Suprapubic skin (tissue), 4 donors: Measurements from ENCODE around the gene TNFRSF8.

Experiments
- CTCF ChIP-seq, 2 donors: fragments of 200-600 bp in 1 of 2; fragments of 450-650 bp in 1 of 2; sonication (generic) in 1 of 2; IDR thresholded peaks; one replicate each; pipeline ENCODE4 v1.5.1; 2016 to 2019; ENCODE audit warnings: antibody characterized with exemption in 2 of 2, mild to moderate bottlenecking in 1 of 2, moderate library complexity in 1 of 2
- EP300 ChIP-seq: sonication (generic); formaldehyde crosslinking; IDR thresholded peaks from one replicate; pipeline ENCODE4 v1.6.1; 2017; ENCODE audit warnings: antibody characterized with exemption
- POLR2A ChIP-seq, 2 donors: fragments of 450-650 bp; IDR thresholded peaks; one replicate each; pipeline ENCODE4 v1.6.1; 2017; ENCODE audit warnings: antibody characterized with exemption in 2 of 2, mild to moderate bottlenecking in 2 of 2, moderate library complexity in 2 of 2
- POLR2AphosphoS5 ChIP-seq, 3 donors: sonication (generic); formaldehyde crosslinking; IDR thresholded peaks; one replicate each; pipeline ENCODE4 v1.6.1; 2017; ENCODE audit warnings: antibody characterized with exemption in 3 of 3

DNA sequence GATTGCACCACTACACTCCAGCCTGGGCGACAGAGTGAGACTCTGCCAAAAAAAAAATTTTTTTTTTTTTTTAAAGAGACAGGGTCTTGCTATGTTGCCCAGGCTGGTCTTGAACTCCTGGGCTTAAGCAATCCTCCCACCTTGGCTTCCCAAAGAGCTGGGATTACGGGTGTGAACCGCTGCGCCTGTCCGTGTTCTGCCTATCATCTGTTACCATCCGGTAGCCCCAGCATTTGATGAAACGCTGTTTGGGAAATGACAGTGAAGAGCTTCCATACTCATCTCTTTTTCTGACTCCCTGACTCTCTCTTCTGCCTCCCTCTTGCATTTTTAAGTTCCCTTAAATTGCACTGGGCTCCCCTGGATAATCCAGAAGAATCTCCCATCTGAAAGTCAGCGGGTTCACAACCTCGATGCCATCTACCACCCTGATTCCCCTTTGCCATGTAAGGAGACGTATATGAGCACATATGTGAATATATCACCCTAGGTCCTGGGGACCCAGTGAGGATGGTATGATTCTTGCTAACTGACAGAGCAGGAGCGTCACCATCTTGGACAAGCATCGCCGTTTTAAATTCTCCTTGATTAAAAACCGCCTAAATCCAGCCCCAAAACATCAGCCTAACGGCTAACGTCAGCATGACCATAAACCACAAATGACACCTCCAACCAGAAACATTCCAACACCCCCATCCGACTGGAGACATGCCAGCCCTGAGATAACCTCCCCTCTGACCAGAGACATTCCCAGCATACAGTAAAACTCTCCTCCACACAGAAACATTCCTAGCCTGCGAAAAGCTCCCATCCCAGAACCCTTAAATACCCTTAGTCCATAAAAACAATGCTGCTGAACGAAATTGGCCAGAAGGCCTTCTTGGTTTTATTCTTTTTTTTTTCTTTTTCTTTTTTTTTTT, 12.4 kb downstream of the TNFRSF8 start:
- TF ChIP-seq CTCF (IDR thresholded peaks at IDR 0.05) (no peak), POLR2AphosphoS5 (IDR thresholded peaks at IDR 0.05) (no peak), EP300 (no peak), POLR2A (IDR thresholded peaks at IDR 0.05) (no peak)
